GM12874 (cell line): ENCODE measurements around the gene EXT2.

Experiments
- TF ChIP-seq, protein P1 (sequence below): IDR thresholded peaks from 2 replicates; pipeline ENCODE4 v1.5.1; 2011; ENCODE audit warnings: low read depth, mild to moderate bottlenecking, control low read depth, low read length, moderate library complexity; ENCODE audit not compliant: insufficient read depth

The EXT2 gene

GRCh38 chr11:44167046-44167445 is 71.6 kb downstream of the EXT2 start:
- TF ChIP-seq, protein P1, sequence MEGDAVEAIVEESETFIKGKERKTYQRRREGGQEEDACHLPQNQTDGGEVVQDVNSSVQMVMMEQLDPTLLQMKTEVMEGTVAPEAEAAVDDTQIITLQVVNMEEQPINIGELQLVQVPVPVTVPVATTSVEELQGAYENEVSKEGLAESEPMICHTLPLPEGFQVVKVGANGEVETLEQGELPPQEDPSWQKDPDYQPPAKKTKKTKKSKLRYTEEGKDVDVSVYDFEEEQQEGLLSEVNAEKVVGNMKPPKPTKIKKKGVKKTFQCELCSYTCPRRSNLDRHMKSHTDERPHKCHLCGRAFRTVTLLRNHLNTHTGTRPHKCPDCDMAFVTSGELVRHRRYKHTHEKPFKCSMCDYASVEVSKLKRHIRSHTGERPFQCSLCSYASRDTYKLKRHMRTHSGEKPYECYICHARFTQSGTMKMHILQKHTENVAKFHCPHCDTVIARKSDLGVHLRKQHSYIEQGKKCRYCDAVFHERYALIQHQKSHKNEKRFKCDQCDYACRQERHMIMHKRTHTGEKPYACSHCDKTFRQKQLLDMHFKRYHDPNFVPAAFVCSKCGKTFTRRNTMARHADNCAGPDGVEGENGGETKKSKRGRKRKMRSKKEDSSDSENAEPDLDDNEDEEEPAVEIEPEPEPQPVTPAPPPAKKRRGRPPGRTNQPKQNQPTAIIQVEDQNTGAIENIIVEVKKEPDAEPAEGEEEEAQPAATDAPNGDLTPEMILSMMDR, result no peak

GRCh38 chr11:44171518-44171917 is 76.0 kb downstream of the EXT2 start:
- TF ChIP-seq, protein P1, result no peak

DNA sequence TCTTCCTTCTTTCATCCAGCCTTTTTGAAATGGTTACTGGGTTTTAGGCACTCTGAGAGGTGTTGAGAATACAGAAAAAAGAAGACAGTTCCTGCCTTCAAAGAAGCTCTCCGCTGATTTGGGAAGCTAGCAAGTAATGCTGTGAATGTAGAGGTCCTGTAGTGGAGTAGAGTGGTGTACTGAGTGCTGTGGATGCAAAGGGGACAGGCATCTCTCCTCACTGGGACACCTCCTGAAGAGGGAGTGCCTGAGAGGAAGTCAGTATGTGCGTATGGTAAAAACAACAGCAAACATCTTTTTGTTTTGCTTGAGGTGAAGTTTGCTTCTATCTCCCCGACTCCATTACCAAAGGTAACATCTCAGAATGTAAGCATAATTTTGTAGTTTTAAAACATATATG is 77.5 kb downstream of the EXT2 start:
- TF ChIP-seq, protein P1, result no peak

- TF ChIP-seq, protein P1, result no peak
These were observed 79.4 kb downstream of the EXT2 start for GRCh38 chr11:44174842-44175241.

DNA sequence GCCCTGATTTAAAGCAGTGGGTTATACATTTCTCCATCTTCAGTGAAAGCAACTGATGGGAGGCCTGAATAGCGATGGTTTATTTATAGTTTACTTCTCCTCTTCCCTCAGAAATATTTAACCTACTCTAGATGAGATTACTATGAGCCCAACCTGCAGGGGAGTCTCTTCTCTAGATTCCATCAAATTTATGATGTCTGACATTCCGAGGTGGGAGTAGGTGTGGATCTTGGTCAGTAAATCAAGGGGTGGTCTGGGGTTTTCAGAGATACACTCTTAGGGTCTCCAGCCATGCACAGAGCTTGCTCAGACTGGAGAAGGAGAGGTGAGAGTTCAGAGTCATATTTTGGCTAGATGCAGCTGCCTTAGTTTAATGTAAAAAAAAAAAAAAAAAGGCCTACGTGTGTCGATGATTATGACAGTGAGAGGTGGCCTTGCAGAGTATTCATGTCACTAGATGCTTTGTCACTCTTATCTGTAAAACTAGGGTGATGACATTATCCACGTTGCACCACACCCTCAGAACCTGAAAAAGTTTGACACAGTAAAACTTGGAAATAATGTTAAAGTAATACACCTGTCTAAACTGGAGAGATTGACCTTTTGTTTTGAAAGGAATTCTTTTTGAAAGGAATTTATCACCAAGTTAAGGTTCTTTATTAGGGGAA is 81.2 kb downstream of the EXT2 start:
- TF ChIP-seq, protein P1, result no peak

DNA sequence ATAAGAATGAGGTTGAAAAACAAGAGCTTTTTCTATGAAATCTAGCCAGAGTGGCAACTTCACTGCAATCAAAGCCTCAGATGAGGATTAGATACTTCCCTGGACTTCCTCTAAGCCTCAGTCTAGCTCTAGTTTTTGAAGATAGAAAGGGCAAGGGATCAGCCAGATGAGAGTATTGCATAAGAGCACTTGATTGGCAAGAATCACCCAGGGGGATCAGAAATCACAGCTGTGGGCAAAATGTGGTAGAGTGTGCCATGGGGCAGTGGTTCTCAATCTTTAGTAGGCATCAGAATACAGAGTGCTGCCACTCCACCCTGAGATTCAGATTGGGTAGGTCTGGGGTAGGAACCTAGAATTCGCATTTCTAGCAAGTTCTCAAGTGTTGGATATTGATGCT is 82.4 kb downstream of the EXT2 start:
- TF ChIP-seq, protein P1, result no peak

DNA sequence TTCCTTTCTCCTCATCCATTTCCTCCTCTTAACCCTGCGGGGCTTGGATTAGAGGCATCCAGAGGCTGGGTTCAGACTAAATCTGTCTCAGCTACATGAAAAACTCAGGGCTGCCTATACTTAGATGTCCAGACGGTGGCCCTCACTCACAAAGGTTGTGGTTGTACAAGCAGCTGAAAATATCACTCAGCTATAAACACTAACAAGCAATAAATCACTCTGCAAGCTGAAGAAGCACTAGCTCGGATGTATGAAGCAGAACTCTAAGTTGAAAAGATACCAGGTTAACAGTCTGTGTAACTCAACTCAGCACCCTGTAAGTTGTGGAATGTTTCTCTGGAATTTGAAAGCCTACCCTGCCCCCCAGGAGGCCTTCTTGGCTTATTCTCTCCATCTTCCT is 82.9 kb downstream of the EXT2 start:
- TF ChIP-seq, protein P1, result no peak
